HepG2 (cell line): Measurements from ENCODE around the gene COL13A1. TPM values are rescaled to one million over a fixed set of nuclear protein-coding genes. Genes with fewer than 3 reads are reported as not detected.

ENCODE experiments used
- ATAC-seq: fragments of 200-7000 bp; cut with Tn5 transposase; 3 replicates; pipeline ENCODE4 v1.9.1; 2020; ENCODE audit warnings: mild to moderate bottlenecking, moderate library complexity
- BruUV-seq: library from RNA; stranded (reverse); fragments of 400-500 nt; replicated peaks from 2 replicates; lab custom pipeline; 2021; lab: Mats Ljungman, UMichigan
- CTCF ChIA-PET: fragments of 300-600 bp; formaldehyde crosslinking; extraction: SDS; loops from one replicate; lab custom pipeline; 2021; ENCODE audit warnings: low total read pairs, inconsistent platforms, low intra/inter-chr PET ratio; lab: Yijun Ruan, JAX
- POLR2A ChIA-PET: fragments of 350-600 bp; sonication (Branson Sonifier 250); formaldehyde crosslinking; loops from one replicate; lab custom pipeline; 2020; ENCODE audit warnings: antibody characterized with exemption, inconsistent platforms; lab: Yijun Ruan, JAX
- DNase-seq: peaks from one replicate; pipeline ENCODE4 v3.0.0-alpha.2; 2015; ENCODE audit warnings: low spot score
- FAIRE-seq: peaks from 3 replicates; lab custom pipeline; 2011; peaks lifted over from hg19 to GRCh38; lab: Jason Lieb, UNC
- H2AFZ ChIP-seq: one replicate; pipeline ENCODE4 v1.6.1; 2011; ENCODE audit warnings: low read length, inconsistent platforms
- H3K27ac ChIP-seq: fragments of 300-600 bp; 3 replicates; pipeline ENCODE4 v1.8.0; 2011; ENCODE audit warnings: mixed run types, mild to moderate bottlenecking, mixed read lengths, low read length, inconsistent platforms; ENCODE audit not compliant: insufficient read depth; ENCODE audit errors: extremely low read length
- H3K27me3 ChIP-seq, 2 experiments: fragments of 200-600 bp in 1 of 2; 2 replicates in 1 of 2; 3 replicates in 1 of 2; pipeline versions ENCODE4 v1.6.0 to v1.8.0; 2011; ENCODE audit warnings: low read length in 2 of 2, mild to moderate bottlenecking in 2 of 2, moderate library complexity in 2 of 2, inconsistent platforms in 1 of 2; ENCODE audit not compliant: insufficient read depth in 2 of 2, control insufficient read depth in 1 of 2
- H3K36me3 ChIP-seq, 2 experiments: fragments of 200-600 bp in 1 of 2; replicated peaks in 1 of 2; 2 replicates in 1 of 2; 3 replicates in 1 of 2; pipeline versions ENCODE4 v1.5.1 to v1.8.0; 2011; ENCODE audit warnings: low read length in 2 of 2, inconsistent platforms in 1 of 2; ENCODE audit not compliant: insufficient read depth in 2 of 2, control insufficient read depth in 1 of 2
- H3K4me1 ChIP-seq: 2 replicates; pipeline ENCODE4 v1.5.1; 2012; ENCODE audit warnings: low read length, inconsistent platforms; ENCODE audit not compliant: insufficient read depth
- H3K4me2 ChIP-seq: 2 replicates; pipeline ENCODE4 v1.6.0; 2011; ENCODE audit warnings: low read depth, low read length, inconsistent platforms
- H3K4me3 ChIP-seq, 3 experiments: fragments of 200-600 bp in 1 of 3; sonication (generic), shearing (Covaris generic) in 1 of 3; replicated peaks in 1 of 3; 2 replicates each; pipeline ENCODE4 v1.5.1; 2011 to 2016; ENCODE audit warnings: low read length in 3 of 3, inconsistent platforms in 2 of 3, low read depth in 2 of 3, mild to moderate bottlenecking in 2 of 3, control low read depth in 1 of 3, mixed read lengths in 1 of 3; ENCODE audit not compliant: insufficient read depth in 1 of 3
- H3K79me2 ChIP-seq: one replicate; pipeline ENCODE4 v1.6.1; 2011; ENCODE audit warnings: low read length, inconsistent platforms; ENCODE audit not compliant: insufficient read depth
- H3K9ac ChIP-seq: 2 replicates; pipeline ENCODE4 v1.6.0; 2011; ENCODE audit warnings: mild to moderate bottlenecking, low read depth, low read length, inconsistent platforms; ENCODE audit not compliant: insufficient read depth
- H3K9me3 ChIP-seq: 2 replicates; pipeline ENCODE4 v1.5.1; 2012; ENCODE audit warnings: mild to moderate bottlenecking, low read length
- H4K20me1 ChIP-seq: 2 replicates; pipeline ENCODE4 v1.6.0; 2011; ENCODE audit warnings: inconsistent platforms, mild to moderate bottlenecking, low read length, moderate library complexity; ENCODE audit not compliant: insufficient read depth
- CENPX ChIP-seq: sonication (generic); formaldehyde crosslinking; IDR thresholded peaks from 2 replicates; pipeline ENCODE4 v1.9.0; 2021; ENCODE audit warnings: mild to moderate bottlenecking, missing genetic modification reagents, moderate library complexity
- E2F5 ChIP-seq: sonication (generic); formaldehyde crosslinking; conservative IDR thresholded peaks from 2 replicates; pipeline ENCODE4 v1.4.0; 2020; ENCODE audit warnings: missing genetic modification reagents
- HOXA7 ChIP-seq: sonication (generic); formaldehyde crosslinking; IDR thresholded peaks from 2 replicates; pipeline ENCODE4 v1.8.1; 2022; ENCODE audit warnings: mild to moderate bottlenecking, missing genetic modification reagents, moderate library complexity
- KDM5A ChIP-seq: fragments of 200-600 bp; sonication (generic); IDR thresholded peaks from 2 replicates; pipeline ENCODE4 v1.7.0; 2018; ENCODE audit warnings: antibody characterized with exemption, mild to moderate bottlenecking, low read length, borderline replicate concordance
- KLF12 ChIP-seq: sonication (generic); formaldehyde crosslinking; IDR thresholded peaks from 2 replicates; pipeline ENCODE4 v1.4.0; 2020; ENCODE audit warnings: missing genetic modification reagents, borderline replicate concordance
- RAD51 ChIP-seq: fragments of 450-650 bp; IDR thresholded peaks from 2 replicates; pipeline ENCODE4 v1.6.1; 2016; ENCODE audit warnings: borderline replicate concordance
- XBP1 ChIP-seq: sonication (generic); formaldehyde crosslinking; IDR thresholded peaks from 2 replicates; pipeline ENCODE4 v1.5.0; 2020; ENCODE audit warnings: missing genetic modification reagents
- ZNF343 ChIP-seq: sonication (generic); formaldehyde crosslinking; IDR thresholded peaks from 2 replicates; pipeline ENCODE4 v1.4.0; 2020; ENCODE audit warnings: mild to moderate bottlenecking, missing genetic modification reagents
- WGBS: methylation state at CpG from one replicate; pipeline ENCODE4 v1.1.6; 2017; ENCODE audit warnings: low lambda C conversion rate; 5-methylcytosine and 5-hydroxymethylcytosine counted together
- in situ Hi-C: cut with HindIII; loops from 2 replicates; pipeline ENCODE4 v1.10.0; 2017; ENCODE audit warnings: low pct_unique_long_range_greater_than_20kb; ENCODE audit not compliant: extremely low pct_ligation_motif_present
- intact Hi-C: fragments of 100-400 bp; cut with micrococcal nuclease; formaldehyde crosslinking; loops from one replicate; pipeline ENCODE4 v1.10.0; 2022; ENCODE audit not compliant: unreplicated experiment
- polyA plus RNA-seq, 8 experiments: library from polyadenylated mRNA; depleted of rRNA in 3 of 8; stranded (reverse) in 7 of 8; unstranded in 1 of 8; fragments of >200 nt; fragmentation: Illumina TruSeq in 4 of 8; extraction: Trizol in 4 of 8; gene quantifications; 2 replicates each; pipeline versions ENCODE4 v1.2.1 to v1.2.3, GENCODE V29; 2011 to 2016; ENCODE audit warnings: low read depth in 4 of 8, missing spikeins in 1 of 8, mixed read lengths in 1 of 8; ENCODE audit not compliant: insufficient read depth in 1 of 8
- total RNA-seq, 5 experiments: library from RNA; depleted of rRNA; stranded (reverse); fragments of >200 nt; fragmentation: Illumina TruSeq; extraction: Trizol; gene quantifications; 2 replicates each; pipeline ENCODE4 v1.2.3, GENCODE V29; 2016; ENCODE audit warnings: low read depth in 1 of 5

COL13A1 gene
- total and polyA plus RNA-seq, 2 of the 13 experiments (the other 11 are each of a cell fraction or from before 2014, with no cell fraction given), result 0.07 TPM; not detected in 1

- no peak for TF ChIP-seq KLF12 (CRISPR knock-in tag)
- no peak for TF ChIP-seq KDM5A
Observed at GRCh38 chr10:69839696-69840345, 38.1 kb downstream of the COL13A1 start (continued).

- H3K4me3 ChIP-seq, result no peak overlapping the region
- ATAC-seq (no peak), DNase-seq (no peak), FAIRE-seq (no peak)
- no peaks in the 10 kb centered on the region for H3K36me3 ChIP-seq
- no peak overlapping the region for H2AFZ ChIP-seq
- no peak overlapping the region for H3K9ac ChIP-seq
- CTCF ChIA-PET, result no interaction called here
- H3K9me3 ChIP-seq, result no peaks in the 10 kb centered on the region
- POLR2A ChIA-PET, result no interaction called here
- H3K27me3 ChIP-seq, result peaks cover 1 to 45% of the 10 kb centered on the region in 2 experiments; a peak in 4 of 5 replicates
- 0% methylated on average over 2 of the region's 9 CpGs for WGBS
- no TSS peak for BruUV-seq
- no peaks in the 10 kb centered on the region for H3K79me2 ChIP-seq
- no peaks in the 10 kb centered on the region for H4K20me1 ChIP-seq
- TF ChIP-seq XBP1 (CRISPR knock-in tag) (no peak), RAD51 (no peak), ZNF343 (CRISPR knock-in tag) (no peak), CENPX (no peak), E2F5 (CRISPR knock-in tag) (no peak), HOXA7 (no peak)
- H3K27ac ChIP-seq, result no peak overlapping the region
- in situ Hi-C loops (no loop called here), intact Hi-C loops (no loop called here)
- no peak overlapping the region for H3K4me2 ChIP-seq
- no peaks in the 10 kb centered on the region for H3K4me1 ChIP-seq
Observed at GRCh38 chr10:69840773-69841172, 39.1 kb downstream of the COL13A1 start.
